ENCODE data around the gene TNIP1. TPM values are rescaled to one million over a fixed set of nuclear protein-coding genes. Genes with fewer than 3 reads are reported as not detected.
A peak's percentile ranks its signal among the peaks of the same experiment; 100 is the strongest.

Gene TNIP1
- total and polyA plus RNA-seq, 7 experiments from 2014 or later = 28.9 to 234 (median 125) TPM

DNA sequence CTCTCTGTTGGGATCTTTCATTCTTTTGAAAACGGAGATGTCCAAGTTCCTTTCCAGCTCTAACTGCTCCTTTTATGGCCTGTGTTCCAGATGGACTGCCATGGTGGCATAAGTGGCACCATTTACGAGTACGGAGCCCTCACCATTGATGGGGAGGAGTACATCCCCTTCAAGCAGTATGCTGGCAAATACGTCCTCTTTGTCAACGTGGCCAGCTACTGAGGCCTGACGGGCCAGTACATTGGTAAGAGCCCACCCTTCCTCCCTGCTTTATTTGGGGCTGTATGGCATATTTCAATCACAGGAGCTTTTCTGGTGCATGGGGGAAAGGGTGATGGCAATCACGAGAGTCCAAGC is 55.6 kb downstream of the TNIP1 start:
- intact Hi-C loops (cut with micrococcal nuclease) = no loop called here
- DNase-seq (no peak), ATAC-seq (no peak)
- H3K9me3 ChIP-seq (ENCODE audit: control insufficient read depth in 2 of 3, low read length in 3 of 3) = no peaks in the 10 kb centered on the region
- no peak overlapping the region for H3K27ac Mint-ChIP-seq
- H3K36me3 Mint-ChIP-seq = peaks cover 0 to 43% (median 20%) of the 10 kb centered on the region in 5 donors
- H3K4me3 Mint-ChIP-seq = no peak overlapping the region
- H3K27ac ChIP-seq (ENCODE audit: low read depth, low read length) = no peak overlapping the region
- H3K27me3 Mint-ChIP-seq = peaks cover 3 to 10% (median 6%) of the 10 kb centered on the region in 5 donors
- H3K9me3 Mint-ChIP-seq = peaks cover 0 to 1% (median 0%) of the 10 kb centered on the region in 11 donors
- ChIA-PET CTCF (interaction anchor here (0.6 kb wide), 1 partner anchor 696 kb away, joined by 3 read pairs; no protein-coding TSS in a partner anchor), POLR2A (no interaction called here)
- H3K4me1 Mint-ChIP-seq = peaks cover 7 to 22% (median 10%) of the 10 kb centered on the region in 7 donors
- H3K4me3 ChIP-seq (ENCODE audit: low read length) = no peak overlapping the region
- H3K36me3 ChIP-seq (ENCODE audit: control insufficient read depth in 2 of 3, insufficient read depth in 3 of 3, low read length in 3 of 3) = peaks cover 5 to 24% (median 6%) of the 10 kb centered on the region in 3 experiments
- H3K27me3 ChIP-seq (ENCODE audit: control insufficient read depth in 2 of 2, insufficient read depth in 2 of 2, low read length in 2 of 2) = no peaks in the 10 kb centered on the region
- H3K4me1 ChIP-seq (ENCODE audit: control insufficient read depth in 2 of 2, insufficient read depth in 2 of 2, low read length in 2 of 2) = peaks cover 0 to 5% of the 10 kb centered on the region in 2 donors

DNA sequence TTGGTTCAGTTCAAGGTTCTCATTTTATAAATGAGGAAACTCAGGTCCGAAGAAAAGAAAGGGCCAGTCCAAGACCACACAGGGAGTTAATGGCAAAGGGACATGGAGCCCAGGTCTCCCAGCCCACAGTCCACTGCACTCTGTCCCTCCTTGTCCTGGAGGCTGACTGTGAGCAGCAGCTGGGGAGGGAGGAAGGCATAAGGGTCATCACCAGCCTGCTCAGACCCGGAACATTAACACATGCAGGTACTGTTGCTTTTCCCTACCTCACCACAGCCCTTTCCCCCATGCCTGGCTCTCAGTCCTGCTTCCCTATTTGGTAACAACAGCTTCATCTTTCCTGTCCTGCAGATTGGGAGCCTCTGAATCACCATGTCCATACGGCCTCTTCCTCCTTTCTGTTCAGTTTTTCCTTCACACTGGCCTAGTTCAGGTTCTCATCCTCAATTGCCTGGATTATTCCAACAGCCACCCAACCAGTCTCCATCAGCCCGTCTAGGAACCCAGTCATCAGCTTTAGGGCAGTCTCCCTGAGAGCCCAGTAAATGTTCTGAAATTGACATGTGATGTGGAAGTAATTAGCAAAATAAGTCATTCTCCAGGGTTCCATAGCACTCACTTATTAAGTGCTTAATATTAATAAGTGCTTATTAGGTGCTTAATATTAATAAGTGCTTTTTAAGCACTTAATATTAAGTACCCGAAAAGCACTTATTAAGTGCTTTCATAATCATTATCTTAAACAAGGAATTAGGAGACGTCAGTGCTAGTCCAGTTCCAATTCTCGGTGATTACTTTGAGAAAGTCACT is 56.2 kb downstream of the TNIP1 start:
- Mint-ChIP-seq H3K4me1 (peaks cover 10 to 27% (median 13%) of the 10 kb centered on the region in 7 donors), H3K27ac (no peak overlapping the region), H3K27me3 (peaks cover 4 to 15% (median 11%) of the 10 kb centered on the region in 5 donors), H3K36me3 (peaks cover 0 to 37% (median 20%) of the 10 kb centered on the region in 5 donors), H3K9me3 (peaks cover 0 to 1% (median 0%) of the 10 kb centered on the region in 11 donors), H3K4me3 (no peak overlapping the region)
- ChIA-PET CTCF (no interaction called here), POLR2A (no interaction called here)
- H3K9me3 ChIP-seq (ENCODE audit: control insufficient read depth in 2 of 3, low read length in 3 of 3) = no peaks in the 10 kb centered on the region
- H3K4me1 ChIP-seq (ENCODE audit: control insufficient read depth in 2 of 2, insufficient read depth in 2 of 2, low read length in 2 of 2) = peaks cover 0 to 6% of the 10 kb centered on the region in 2 donors
- H3K27ac ChIP-seq (ENCODE audit: low read depth, low read length) = no peak overlapping the region
- no peaks in the 10 kb centered on the region for H3K27me3 ChIP-seq (ENCODE audit: control insufficient read depth in 2 of 2, insufficient read depth in 2 of 2, low read length in 2 of 2)
- DNase-seq (no peak), ATAC-seq (no peak)
- intact Hi-C loops (cut with micrococcal nuclease) = no loop called here
- no peak overlapping the region for H3K4me3 ChIP-seq (ENCODE audit: low read length)
- peaks cover 1 to 18% (median 6%) of the 10 kb centered on the region in 3 experiments for H3K36me3 ChIP-seq (ENCODE audit: control insufficient read depth in 2 of 3, insufficient read depth in 3 of 3, low read length in 3 of 3)

DNA sequence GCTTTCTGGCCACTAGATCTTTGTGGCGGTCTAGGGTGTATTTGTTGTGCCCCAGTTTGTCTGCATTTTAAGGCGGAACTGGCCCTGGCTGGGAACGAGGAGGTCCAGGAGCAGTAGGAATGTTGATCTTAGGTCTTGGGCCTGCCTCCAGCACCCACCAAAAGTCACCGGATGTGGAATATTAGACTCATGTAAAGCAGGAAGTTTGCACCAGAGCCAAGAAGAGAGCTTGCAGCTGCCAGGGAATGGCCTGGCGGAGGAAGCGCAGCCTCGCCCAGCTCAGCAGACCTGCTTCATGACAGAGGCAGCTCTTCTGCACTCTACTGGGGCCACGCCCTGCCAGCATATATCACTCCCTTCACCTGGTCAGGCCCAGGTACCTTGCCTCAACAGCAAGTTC is 57.2 kb downstream of the TNIP1 start:
- intact Hi-C loops (cut with micrococcal nuclease) = no loop called here
- H3K4me1 ChIP-seq (ENCODE audit: control insufficient read depth in 2 of 2, insufficient read depth in 2 of 2, low read length in 2 of 2) = peaks cover 0 to 6% of the 10 kb centered on the region in 2 donors
- H3K36me3 ChIP-seq (ENCODE audit: control insufficient read depth in 2 of 3, insufficient read depth in 3 of 3, low read length in 3 of 3) = peaks cover 0 to 8% (median 6%) of the 10 kb centered on the region in 3 experiments
- POLR2A ChIA-PET = no interaction called here
- H3K4me3 ChIP-seq (ENCODE audit: low read length) = no peak overlapping the region
- CTCF ChIA-PET = no interaction called here
- H3K27ac Mint-ChIP-seq = peak overlapping the region in 1 of 9 donors; percentile 7
- peaks cover 0 to 1% (median 0%) of the 10 kb centered on the region in 11 donors for H3K9me3 Mint-ChIP-seq
- H3K36me3 Mint-ChIP-seq = peaks cover 0 to 34% (median 20%) of the 10 kb centered on the region in 5 donors
- ATAC-seq (no peak), DNase-seq (no peak)
- H3K27ac ChIP-seq (ENCODE audit: low read depth, low read length) = no peak overlapping the region
- no peaks in the 10 kb centered on the region for H3K27me3 ChIP-seq (ENCODE audit: control insufficient read depth in 2 of 2, insufficient read depth in 2 of 2, low read length in 2 of 2)
- peaks cover 12 to 35% (median 19%) of the 10 kb centered on the region in 7 donors for H3K4me1 Mint-ChIP-seq
- no peak overlapping the region for H3K4me3 Mint-ChIP-seq
- H3K27me3 Mint-ChIP-seq = peaks cover 4 to 18% (median 12%) of the 10 kb centered on the region in 5 donors
- no peaks in the 10 kb centered on the region for H3K9me3 ChIP-seq (ENCODE audit: control insufficient read depth in 2 of 3, low read length in 3 of 3)

DNA sequence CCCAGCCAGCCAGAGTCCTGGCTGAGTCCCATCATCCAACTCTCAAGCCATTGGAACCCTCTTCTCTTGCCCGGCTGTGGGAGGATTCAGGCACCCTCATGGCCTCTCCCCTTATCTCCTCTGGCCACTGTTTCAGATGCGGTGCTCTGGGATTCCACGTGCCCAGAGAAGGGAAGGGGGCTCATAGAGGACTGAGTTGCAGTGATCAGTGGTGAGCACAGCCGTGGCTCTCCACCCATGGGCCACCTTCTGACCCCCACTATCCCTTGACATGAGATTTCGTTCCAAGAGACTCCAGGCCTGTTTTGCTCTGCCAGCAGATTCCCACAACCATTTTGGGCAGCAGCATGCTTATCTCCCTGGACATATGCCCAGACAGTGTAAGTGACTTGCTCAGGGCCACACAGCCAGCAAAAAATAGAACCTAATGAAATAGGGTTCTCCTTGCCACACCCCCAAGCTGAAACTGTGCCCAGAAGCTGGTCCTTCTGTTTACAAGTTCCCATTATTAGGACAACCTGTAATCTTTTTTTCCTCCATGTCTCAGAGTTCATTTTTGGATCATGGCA is 57.7 kb downstream of the TNIP1 start:
- POLR2A ChIA-PET = no interaction called here
- intact Hi-C loops (cut with micrococcal nuclease) = no loop called here
- DNase-seq (no peak), ATAC-seq (no peak)
- H3K27ac ChIP-seq (ENCODE audit: low read depth, low read length) = no peak overlapping the region
- no peak overlapping the region for H3K4me3 Mint-ChIP-seq
- H3K27me3 Mint-ChIP-seq = peaks cover 4 to 18% (median 12%) of the 10 kb centered on the region in 5 donors
- H3K36me3 Mint-ChIP-seq = peaks cover 0 to 31% (median 16%) of the 10 kb centered on the region in 5 donors
- peaks cover 13 to 38% (median 22%) of the 10 kb centered on the region in 7 donors for H3K4me1 Mint-ChIP-seq
- H3K9me3 ChIP-seq (ENCODE audit: control insufficient read depth in 2 of 3, low read length in 3 of 3) = no peaks in the 10 kb centered on the region
- peaks cover 0 to 3% (median 3%) of the 10 kb centered on the region in 3 experiments for H3K36me3 ChIP-seq (ENCODE audit: control insufficient read depth in 2 of 3, insufficient read depth in 3 of 3, low read length in 3 of 3)
- peaks cover 0 to 6% of the 10 kb centered on the region in 2 donors for H3K4me1 ChIP-seq (ENCODE audit: control insufficient read depth in 2 of 2, insufficient read depth in 2 of 2, low read length in 2 of 2)
- no peak overlapping the region for H3K4me3 ChIP-seq (ENCODE audit: low read length)
- no peak overlapping the region for H3K27ac Mint-ChIP-seq
- peaks cover 0 to 1% (median 0%) of the 10 kb centered on the region in 11 donors for H3K9me3 Mint-ChIP-seq
- H3K27me3 ChIP-seq (ENCODE audit: control insufficient read depth in 2 of 2, insufficient read depth in 2 of 2, low read length in 2 of 2) = no peaks in the 10 kb centered on the region
- CTCF ChIA-PET = no interaction called here

DNA sequence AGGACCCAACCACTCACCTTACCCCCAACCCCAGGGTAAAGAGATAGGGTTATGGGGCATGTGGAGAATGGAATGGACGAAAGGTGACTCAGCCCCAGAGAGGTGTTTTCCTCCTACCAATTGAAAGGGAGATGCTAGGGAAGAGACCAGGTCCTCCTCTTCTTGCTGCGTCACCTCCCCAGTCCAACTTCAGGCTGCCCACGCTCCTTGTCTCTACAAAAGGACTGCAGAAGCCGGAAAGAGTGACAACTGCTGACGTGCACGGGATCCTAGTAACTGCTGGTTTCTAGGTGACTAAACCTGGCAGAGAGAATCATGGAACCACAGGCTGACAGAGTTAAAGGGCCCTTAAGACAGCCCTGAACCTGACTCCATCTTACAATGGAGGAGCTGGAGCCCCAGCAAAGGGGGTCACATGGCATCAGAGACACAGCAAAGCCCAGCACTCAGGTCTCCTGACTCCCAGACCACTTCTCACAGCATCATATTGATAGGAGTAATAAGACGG is 58.3 kb downstream of the TNIP1 start:
- intact Hi-C loops (cut with micrococcal nuclease) = no loop called here
- Mint-ChIP-seq H3K27me3 (peaks cover 7 to 18% (median 14%) of the 10 kb centered on the region in 5 donors), H3K36me3 (peaks cover 0 to 33% (median 14%) of the 10 kb centered on the region in 5 donors), H3K4me3 (peak overlapping the region in 1 of 10 donors; percentile 80), H3K27ac (peak overlapping the region in 1 of 9 donors; percentile 36), H3K9me3 (peaks cover 0 to 1% (median 0%) of the 10 kb centered on the region in 11 donors), H3K4me1 (peaks cover 13 to 38% (median 22%) of the 10 kb centered on the region in 7 donors)
- ChIA-PET POLR2A (no interaction called here), CTCF (no interaction called here)
- Histone ChIP-seq H3K27me3 (ENCODE audit: control insufficient read depth in 2 of 2, insufficient read depth in 2 of 2, low read length in 2 of 2) (no peaks in the 10 kb centered on the region), H3K4me1 (ENCODE audit: control insufficient read depth in 2 of 2, insufficient read depth in 2 of 2, low read length in 2 of 2) (peaks cover 0 to 6% of the 10 kb centered on the region in 2 donors), H3K9me3 (ENCODE audit: control insufficient read depth in 2 of 3, low read length in 3 of 3) (no peaks in the 10 kb centered on the region), H3K4me3 (ENCODE audit: low read length) (no peak overlapping the region), H3K27ac (ENCODE audit: low read depth, low read length) (no peak overlapping the region), H3K36me3 (ENCODE audit: control insufficient read depth in 2 of 3, insufficient read depth in 3 of 3, low read length in 3 of 3) (no peaks in the 10 kb centered on the region)
- no peak for ATAC-seq
- no peak for DNase-seq

DNA sequence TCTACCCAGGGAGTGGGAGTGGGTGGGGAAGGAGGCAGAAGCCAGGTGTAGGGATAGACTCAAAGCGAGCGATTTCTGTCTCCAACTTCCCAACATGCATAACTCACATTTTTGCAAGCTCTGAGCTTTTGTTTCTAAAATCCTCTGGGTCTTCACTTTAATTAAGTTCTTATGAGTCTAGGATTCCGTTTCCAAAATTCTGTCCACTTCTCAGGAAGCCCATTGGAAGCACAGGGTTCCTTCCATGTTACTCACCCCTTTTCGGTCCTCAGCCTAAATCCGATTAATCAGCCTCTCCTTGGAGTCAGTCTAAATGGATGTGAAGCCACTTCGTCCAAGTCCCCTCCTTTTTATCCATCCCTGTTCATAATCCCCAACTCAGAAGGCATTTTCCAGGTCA is 59.1 kb downstream of the TNIP1 start:
- Histone ChIP-seq H3K4me1 (ENCODE audit: control insufficient read depth in 2 of 2, insufficient read depth in 2 of 2, low read length in 2 of 2) (peaks cover 0 to 6% of the 10 kb centered on the region in 2 donors), H3K4me3 (ENCODE audit: low read length) (no peak overlapping the region), H3K27me3 (ENCODE audit: control insufficient read depth in 2 of 2, insufficient read depth in 2 of 2, low read length in 2 of 2) (no peaks in the 10 kb centered on the region), H3K9me3 (ENCODE audit: control insufficient read depth in 2 of 3, low read length in 3 of 3) (no peaks in the 10 kb centered on the region), H3K36me3 (ENCODE audit: control insufficient read depth in 2 of 3, insufficient read depth in 3 of 3, low read length in 3 of 3) (no peaks in the 10 kb centered on the region), H3K27ac (ENCODE audit: low read depth, low read length) (no peak overlapping the region)
- peaks cover 13 to 38% (median 22%) of the 10 kb centered on the region in 7 donors for H3K4me1 Mint-ChIP-seq
- ChIA-PET CTCF (no interaction called here), POLR2A (no interaction called here)
- peaks cover 0 to 1% (median 0%) of the 10 kb centered on the region in 11 donors for H3K9me3 Mint-ChIP-seq
- DNase-seq (no peak), ATAC-seq (no peak)
- no peak overlapping the region for H3K27ac Mint-ChIP-seq
- H3K4me3 Mint-ChIP-seq = peak overlapping the region in 7 of 10 donors; percentile 16 to 80 (median 25)
- intact Hi-C loops (cut with micrococcal nuclease) = no loop called here
- peaks cover 9 to 22% (median 17%) of the 10 kb centered on the region in 5 donors for H3K27me3 Mint-ChIP-seq
- peaks cover 0 to 34% (median 11%) of the 10 kb centered on the region in 5 donors for H3K36me3 Mint-ChIP-seq

Measured in naive thymus-derived CD4-positive, alpha-beta T cell (primary cell).